Ammon's horn (tissue), 1 donor: Measurements from ENCODE around the gene DEK.
"Not testable (repeated sequence)": the region's sequence is repeated elsewhere in the genome, so short reads cannot be mapped to it uniquely, and the experiment has no call there.

Experiments used
- DNase-seq: peaks from one replicate; pipeline ENCODE4 v3.0.0-alpha.2; 2016; ENCODE audit warnings: low spot score

Gene DEK

GRCh38 chr6:18264219-18264922 lies at the start of gene DEK:
DEK (minus strand) TSS chr6:18264530; CDS start chr6:18263987, 543 bp downstream.
- peak; percentile 90 for DNase-seq

- DNase-seq, result no peak
Observed at GRCh38 chr6:18312368-18312767, 48.0 kb upstream of the DEK start.

- not testable (repeated sequence) for DNase-seq
Observed at GRCh38 chr6:18310010-18310409, 45.7 kb upstream of the DEK start.

- no peak for DNase-seq
Observed at GRCh38 chr6:18309046-18309445, 44.7 kb upstream of the DEK start.

- DNase-seq, result no peak
Observed at GRCh38 chr6:18308070-18308735, 43.9 kb upstream of the DEK start.

GRCh38 chr6:18306977-18307376 lies 42.6 kb upstream of the DEK start:
- DNase-seq, result no peak

GRCh38 chr6:18302561-18303439 lies 38.5 kb upstream of the DEK start:
- no peak for DNase-seq

GRCh38 chr6:18293076-18293904 lies 29.0 kb upstream of the DEK start:
- DNase-seq, result no peak

GRCh38 chr6:18289283-18289682 lies 25.0 kb upstream of the DEK start:
- DNase-seq, result no peak

- no peak for DNase-seq
Observed at GRCh38 chr6:18284261-18284660, 19.9 kb upstream of the DEK start.

- DNase-seq, result no peak
Observed at GRCh38 chr6:18281564-18281963, 17.2 kb upstream of the DEK start.

- no peak for DNase-seq
Observed at GRCh38 chr6:18280084-18280483, 15.8 kb upstream of the DEK start.

GRCh38 chr6:18279422-18279821 lies 15.1 kb upstream of the DEK start:
- no peak for DNase-seq

GRCh38 chr6:18277237-18278006 lies 13.1 kb upstream of the DEK start:
- DNase-seq, result no peak

- DNase-seq, result no peak
Observed at GRCh38 chr6:18276610-18277236, 12.4 kb upstream of the DEK start.

- DNase-seq, result no peak
Observed at GRCh38 chr6:18270216-18270615, 5.9 kb upstream of the DEK start.

- DNase-seq, result no peak
Observed at GRCh38 chr6:18269717-18270116, 5.4 kb upstream of the DEK start.

- no peak for DNase-seq
Observed at GRCh38 chr6:18269253-18269652, 4.9 kb upstream of the DEK start.

GRCh38 chr6:18268066-18268465 lies 3.7 kb upstream of the DEK start:
- DNase-seq, result no peak

- DNase-seq, result no peak
Observed at GRCh38 chr6:18266523-18266912, 2.2 kb upstream of the DEK start.
